Suprapubic skin (tissue), 4 donors: Measurements from ENCODE around the gene MLPH. TPM values are rescaled to one million over a fixed set of nuclear protein-coding genes. Genes with fewer than 3 reads are reported as not detected.
A peak's percentile ranks its signal among the peaks of the same experiment; 100 is the strongest.

Experiments used
- DNase-seq, 2 donors: peaks; one replicate each; pipeline ENCODE4 v3.0.0-alpha.2; 2019; ENCODE audit warnings: low spot score in 2 of 2
- H3K27ac ChIP-seq: fragments of 200-600 bp; sonication (generic); one replicate; pipeline ENCODE4 v1.5.1; 2019
- H3K27me3 ChIP-seq: fragments of 200-600 bp; sonication (generic); one replicate; pipeline ENCODE4 v1.5.1; 2019
- H3K36me3 ChIP-seq: fragments of 200-600 bp; sonication (generic); one replicate; pipeline ENCODE4 v1.5.1; 2019
- H3K4me1 ChIP-seq: fragments of 200-600 bp; sonication (generic); one replicate; pipeline ENCODE4 v1.5.1; 2019
- H3K4me3 ChIP-seq: fragments of 200-600 bp; sonication (generic); one replicate; pipeline ENCODE4 v1.5.1; 2019; ENCODE audit warnings: mild to moderate bottlenecking
- H3K9me3 ChIP-seq: fragments of 200-600 bp; sonication (generic); one replicate; pipeline ENCODE4 v1.5.1; 2019
- CTCF ChIP-seq, 2 donors: fragments of 200-600 bp in 1 of 2; fragments of 450-650 bp in 1 of 2; sonication (generic) in 1 of 2; IDR thresholded peaks; one replicate each; pipeline ENCODE4 v1.5.1; 2016 to 2019; ENCODE audit warnings: antibody characterized with exemption in 2 of 2, mild to moderate bottlenecking in 1 of 2, moderate library complexity in 1 of 2
- EP300 ChIP-seq: sonication (generic); formaldehyde crosslinking; IDR thresholded peaks from one replicate; pipeline ENCODE4 v1.6.1; 2017; ENCODE audit warnings: antibody characterized with exemption
- POLR2A ChIP-seq, 2 donors: fragments of 450-650 bp; IDR thresholded peaks; one replicate each; pipeline ENCODE4 v1.6.1; 2017; ENCODE audit warnings: antibody characterized with exemption in 2 of 2, mild to moderate bottlenecking in 2 of 2, moderate library complexity in 2 of 2
- POLR2AphosphoS5 ChIP-seq, 3 donors: sonication (generic); formaldehyde crosslinking; IDR thresholded peaks; one replicate each; pipeline ENCODE4 v1.6.1; 2017; ENCODE audit warnings: antibody characterized with exemption in 3 of 3
- WGBS: methylation state at CpG from one replicate; pipeline ENCODE4 v1.1.5; 2018; 5-methylcytosine and 5-hydroxymethylcytosine counted together
- total RNA-seq, 4 donors: library from RNA; depleted of rRNA; stranded (reverse); fragments of >200 nt; gene quantifications; one replicate each; pipeline ENCODE4 v1.1.0, GENCODE V29; 2016

MLPH gene
- total RNA-seq, 4 donors from 2014 or later = 8.8 to 41.1 (median 24.4) TPM

GRCh38 chr2:237491515-237492118 is 4.6 kb downstream of the MLPH start:
- H3K27ac ChIP-seq = no peak overlapping the region

GRCh38 chr2:237492137-237492890 is 5.3 kb downstream of the MLPH start:
- no peak overlapping the region for H3K4me3 ChIP-seq
- no peak for TF ChIP-seq POLR2A (IDR thresholded peaks at IDR 0.05)
- no peak for TF ChIP-seq EP300
- TF ChIP-seq POLR2AphosphoS5 (IDR thresholded peaks at IDR 0.05) = no peak
- no peak for TF ChIP-seq CTCF (IDR thresholded peaks at IDR 0.05)
- H3K27ac ChIP-seq = no peak overlapping the region
- H3K9me3 ChIP-seq = peaks cover 10% of the 10 kb centered on the region
- DNase-seq = no peak
- peaks cover 32% of the 10 kb centered on the region for H3K4me1 ChIP-seq
- H3K27me3 ChIP-seq = peaks cover 7% of the 10 kb centered on the region
- WGBS = 95% methylated on average over 6 of the region's 6 CpGs
- H3K36me3 ChIP-seq = no peaks in the 10 kb centered on the region

More at GRCh38 chr2:237491515-237492118, 4.6 kb downstream of the MLPH start:
- H3K27me3 ChIP-seq = peaks cover 14% of the 10 kb centered on the region
- H3K9me3 ChIP-seq = peaks cover 10% of the 10 kb centered on the region
- H3K4me1 ChIP-seq = peaks cover 35% of the 10 kb centered on the region
- DNase-seq = no peak
- H3K36me3 ChIP-seq = no peaks in the 10 kb centered on the region
- 95% methylated on average over 8 of the region's 8 CpGs for WGBS
- TF ChIP-seq POLR2AphosphoS5 (IDR thresholded peaks at IDR 0.05) (no peak), EP300 (no peak), CTCF (IDR thresholded peaks at IDR 0.05) (no peak), POLR2A (IDR thresholded peaks at IDR 0.05) (no peak)
- H3K4me3 ChIP-seq = no peak overlapping the region

GRCh38 chr2:237494066-237494465 is 7.0 kb downstream of the MLPH start:
- no peaks in the 10 kb centered on the region for H3K27me3 ChIP-seq
- 77% methylated on average over 5 of the region's 5 CpGs for WGBS
- H3K4me1 ChIP-seq = peaks cover 33% of the 10 kb centered on the region

GRCh38 chr2:237495521-237496117 is 8.6 kb downstream of the MLPH start:
- DNase-seq = peak in 1 of 2 donors; percentile 56
- Histone ChIP-seq H3K27me3 (no peaks in the 10 kb centered on the region), H3K36me3 (no peaks in the 10 kb centered on the region), H3K27ac (no peak overlapping the region), H3K9me3 (peaks cover 10% of the 10 kb centered on the region), H3K4me3 (no peak overlapping the region), H3K4me1 (peaks cover 18% of the 10 kb centered on the region)
- TF ChIP-seq POLR2A (IDR thresholded peaks at IDR 0.05) (no peak), EP300 (no peak), POLR2AphosphoS5 (IDR thresholded peaks at IDR 0.05) (no peak), CTCF (IDR thresholded peaks at IDR 0.05) (no peak)
- WGBS = 93% methylated on average over 21 of the region's 21 CpGs

More at GRCh38 chr2:237494066-237494465, 7.0 kb downstream of the MLPH start:
- Histone ChIP-seq H3K36me3 (no peaks in the 10 kb centered on the region), H3K27ac (no peak overlapping the region), H3K4me3 (no peak overlapping the region), H3K9me3 (peaks cover 10% of the 10 kb centered on the region)
- DNase-seq = peak in 1 of 2 donors; percentile 51
- TF ChIP-seq EP300 (no peak), POLR2AphosphoS5 (IDR thresholded peaks at IDR 0.05) (no peak), CTCF (IDR thresholded peaks at IDR 0.05) (no peak)

- H3K27me3 ChIP-seq = no peaks in the 10 kb centered on the region
These were observed 9.4 kb downstream of the MLPH start for GRCh38 chr2:237496428-237496827.

More at GRCh38 chr2:237496428-237496827, 9.4 kb downstream of the MLPH start:
- Histone ChIP-seq H3K9me3 (peaks cover 8% of the 10 kb centered on the region), H3K4me3 (no peak overlapping the region), H3K27ac (no peak overlapping the region), H3K36me3 (no peaks in the 10 kb centered on the region), H3K4me1 (peaks cover 15% of the 10 kb centered on the region)
- WGBS = 81% methylated on average over 8 of the region's 8 CpGs
- TF ChIP-seq POLR2A (IDR thresholded peaks at IDR 0.05) (no peak), EP300 (no peak), POLR2AphosphoS5 (IDR thresholded peaks at IDR 0.05) (no peak), CTCF (IDR thresholded peaks at IDR 0.05) (no peak)
- peak in 1 of 2 donors; percentile 58 for DNase-seq
